ENCODE measurements around the gene RFWD3. TPM values are rescaled to one million over a fixed set of nuclear protein-coding genes. Genes with fewer than 3 reads are reported as not detected.

The RFWD3 gene
- total RNA-seq, 1 donor from 2014 or later, result 43.8 TPM

DNA sequence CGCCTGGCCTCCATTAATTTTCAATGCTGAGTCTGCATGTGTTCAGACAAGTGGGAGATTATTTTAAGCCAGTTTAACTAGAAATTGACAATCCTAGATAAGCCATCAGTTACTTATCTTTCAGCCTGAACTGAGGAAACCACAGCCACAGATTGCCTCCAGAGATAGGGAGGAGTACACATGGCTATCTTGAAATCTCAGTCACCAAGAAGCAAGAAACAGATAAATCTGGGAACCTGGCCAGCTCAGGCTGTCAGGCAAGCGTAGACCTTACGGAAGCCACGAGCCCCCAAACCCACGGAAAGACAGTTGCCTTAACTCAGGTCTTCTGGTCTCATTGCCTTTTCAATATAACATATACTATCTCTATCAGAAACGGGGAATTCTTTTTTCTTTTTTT lies 57.7 kb downstream of the RFWD3 start:
- Mint-ChIP-seq H3K4me3 (ENCODE audit: unreplicated experiment) (no peak overlapping the region), H3K4me1 (ENCODE audit: unreplicated experiment) (peaks cover 38% of the 10 kb centered on the region), H3K27ac (ENCODE audit: unreplicated experiment) (no peak overlapping the region), H3K36me3 (ENCODE audit: low read depth, unreplicated experiment) (peaks cover 10% of the 10 kb centered on the region), H3K27me3 (ENCODE audit: unreplicated experiment) (peaks cover 5% of the 10 kb centered on the region), H3K9me3 (ENCODE audit: unreplicated experiment) (no peaks in the 10 kb centered on the region)
- TF ChIP-seq, protein P1, sequence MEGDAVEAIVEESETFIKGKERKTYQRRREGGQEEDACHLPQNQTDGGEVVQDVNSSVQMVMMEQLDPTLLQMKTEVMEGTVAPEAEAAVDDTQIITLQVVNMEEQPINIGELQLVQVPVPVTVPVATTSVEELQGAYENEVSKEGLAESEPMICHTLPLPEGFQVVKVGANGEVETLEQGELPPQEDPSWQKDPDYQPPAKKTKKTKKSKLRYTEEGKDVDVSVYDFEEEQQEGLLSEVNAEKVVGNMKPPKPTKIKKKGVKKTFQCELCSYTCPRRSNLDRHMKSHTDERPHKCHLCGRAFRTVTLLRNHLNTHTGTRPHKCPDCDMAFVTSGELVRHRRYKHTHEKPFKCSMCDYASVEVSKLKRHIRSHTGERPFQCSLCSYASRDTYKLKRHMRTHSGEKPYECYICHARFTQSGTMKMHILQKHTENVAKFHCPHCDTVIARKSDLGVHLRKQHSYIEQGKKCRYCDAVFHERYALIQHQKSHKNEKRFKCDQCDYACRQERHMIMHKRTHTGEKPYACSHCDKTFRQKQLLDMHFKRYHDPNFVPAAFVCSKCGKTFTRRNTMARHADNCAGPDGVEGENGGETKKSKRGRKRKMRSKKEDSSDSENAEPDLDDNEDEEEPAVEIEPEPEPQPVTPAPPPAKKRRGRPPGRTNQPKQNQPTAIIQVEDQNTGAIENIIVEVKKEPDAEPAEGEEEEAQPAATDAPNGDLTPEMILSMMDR (IDR thresholded peaks at IDR 0.05; ENCODE audit: unreplicated experiment), result no peak
- no peak for DNase-seq (ENCODE audit: low spot score)

DNA sequence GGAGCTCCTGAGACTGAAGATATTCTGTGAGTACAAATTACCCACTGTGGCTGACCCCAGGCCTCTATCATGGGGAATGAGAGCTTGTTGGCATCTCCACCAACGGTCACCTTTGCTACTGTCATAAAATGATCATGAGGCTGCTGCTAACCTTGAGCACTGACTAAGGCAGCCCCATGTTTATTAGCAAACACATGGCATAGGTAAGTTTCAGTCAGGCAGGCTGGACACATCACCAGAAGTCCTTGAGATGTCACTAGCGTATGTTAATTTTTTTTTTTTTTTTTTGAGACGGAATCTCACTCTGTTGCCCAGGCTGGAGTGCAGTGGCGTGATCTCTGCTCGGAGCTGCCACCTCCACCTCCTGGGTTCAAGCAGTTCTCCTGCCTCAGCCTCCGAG lies 58.3 kb downstream of the RFWD3 start:
- TF ChIP-seq, protein P1 (IDR thresholded peaks at IDR 0.05; ENCODE audit: unreplicated experiment), result no peak
- Mint-ChIP-seq H3K27ac (ENCODE audit: unreplicated experiment) (no peak overlapping the region), H3K4me1 (ENCODE audit: unreplicated experiment) (peaks cover 35% of the 10 kb centered on the region), H3K9me3 (ENCODE audit: unreplicated experiment) (no peaks in the 10 kb centered on the region), H3K27me3 (ENCODE audit: unreplicated experiment) (peaks cover 5% of the 10 kb centered on the region), H3K36me3 (ENCODE audit: low read depth, unreplicated experiment) (peaks cover 10% of the 10 kb centered on the region), H3K4me3 (ENCODE audit: unreplicated experiment) (no peak overlapping the region)
- no peak for DNase-seq (ENCODE audit: low spot score)

DNA sequence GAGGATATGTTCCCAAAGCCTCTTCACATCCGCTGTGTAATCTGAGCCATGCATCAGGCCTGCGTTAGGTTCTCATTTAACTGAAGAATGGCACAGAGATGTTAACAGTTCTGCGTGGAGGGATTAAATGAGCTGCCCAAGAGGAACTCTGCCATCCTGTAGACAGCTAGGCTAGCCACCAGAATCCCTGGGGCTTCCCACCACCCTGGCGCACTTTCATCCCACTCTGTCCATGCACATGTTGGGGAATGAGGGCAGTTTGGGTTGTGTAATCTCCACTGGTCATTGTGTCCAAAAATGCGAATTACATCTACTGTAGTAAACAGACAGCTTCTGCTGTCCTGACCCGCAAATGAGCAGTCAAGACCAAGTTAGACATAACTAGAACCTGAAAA lies 58.7 kb downstream of the RFWD3 start:
- Mint-ChIP-seq H3K4me3 (ENCODE audit: unreplicated experiment) (peak overlapping the region; percentile 72), H3K4me1 (ENCODE audit: unreplicated experiment) (peaks cover 32% of the 10 kb centered on the region)
- peak; percentile 11 for DNase-seq (ENCODE audit: low spot score)

DNA sequence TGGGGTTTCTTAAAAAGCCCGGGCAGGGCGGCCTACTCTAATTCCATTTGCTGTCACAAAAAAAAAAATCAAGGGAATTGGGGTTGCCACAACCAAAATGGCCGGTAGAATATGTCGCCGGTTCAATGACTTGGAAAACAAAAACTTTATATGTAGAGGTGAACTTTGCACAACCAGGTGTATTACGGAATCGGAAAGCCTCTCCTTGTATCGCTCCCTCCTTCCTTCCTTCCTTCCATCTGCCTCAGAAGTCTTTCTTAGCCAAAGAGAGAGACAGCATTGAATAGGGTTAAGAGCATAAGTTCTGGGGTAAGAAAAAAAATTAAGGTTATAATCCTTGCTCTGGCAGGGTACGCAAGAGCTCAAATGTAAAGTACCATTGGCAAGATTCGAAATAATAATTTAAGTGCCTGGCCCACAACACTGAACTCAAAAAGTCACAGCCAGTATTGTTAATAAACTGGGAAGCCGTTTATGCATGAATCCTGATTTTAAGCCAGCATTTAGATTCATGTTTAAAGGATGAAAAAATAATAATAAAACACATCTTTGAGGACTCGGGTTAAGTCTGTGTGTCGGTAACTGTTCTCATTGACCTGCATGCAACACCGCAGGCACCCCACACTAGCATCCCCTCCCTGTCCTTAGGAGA lies 59.2 kb downstream of the RFWD3 start:
- Mint-ChIP-seq H3K36me3 (ENCODE audit: low read depth, unreplicated experiment) (peaks cover 10% of the 10 kb centered on the region), H3K27me3 (ENCODE audit: unreplicated experiment) (peaks cover 5% of the 10 kb centered on the region), H3K4me3 (ENCODE audit: unreplicated experiment) (peak overlapping the region; percentile 90), H3K4me1 (ENCODE audit: unreplicated experiment) (peaks cover 28% of the 10 kb centered on the region), H3K27ac (ENCODE audit: unreplicated experiment) (peak overlapping the region; percentile 89), H3K9me3 (ENCODE audit: unreplicated experiment) (no peaks in the 10 kb centered on the region)
- no peak for DNase-seq (ENCODE audit: low spot score)
- TF ChIP-seq, protein P1 (IDR thresholded peaks at IDR 0.05; ENCODE audit: unreplicated experiment), result no peak

More for the DNA sequence above, 58.7 kb downstream of the RFWD3 start:
- Mint-ChIP-seq H3K36me3 (ENCODE audit: low read depth, unreplicated experiment) (peaks cover 10% of the 10 kb centered on the region), H3K27me3 (ENCODE audit: unreplicated experiment) (peaks cover 5% of the 10 kb centered on the region), H3K9me3 (ENCODE audit: unreplicated experiment) (no peaks in the 10 kb centered on the region), H3K27ac (ENCODE audit: unreplicated experiment) (peak overlapping the region; percentile 58)
- TF ChIP-seq, protein P1 (IDR thresholded peaks at IDR 0.05; ENCODE audit: unreplicated experiment), result no peak

DNA sequence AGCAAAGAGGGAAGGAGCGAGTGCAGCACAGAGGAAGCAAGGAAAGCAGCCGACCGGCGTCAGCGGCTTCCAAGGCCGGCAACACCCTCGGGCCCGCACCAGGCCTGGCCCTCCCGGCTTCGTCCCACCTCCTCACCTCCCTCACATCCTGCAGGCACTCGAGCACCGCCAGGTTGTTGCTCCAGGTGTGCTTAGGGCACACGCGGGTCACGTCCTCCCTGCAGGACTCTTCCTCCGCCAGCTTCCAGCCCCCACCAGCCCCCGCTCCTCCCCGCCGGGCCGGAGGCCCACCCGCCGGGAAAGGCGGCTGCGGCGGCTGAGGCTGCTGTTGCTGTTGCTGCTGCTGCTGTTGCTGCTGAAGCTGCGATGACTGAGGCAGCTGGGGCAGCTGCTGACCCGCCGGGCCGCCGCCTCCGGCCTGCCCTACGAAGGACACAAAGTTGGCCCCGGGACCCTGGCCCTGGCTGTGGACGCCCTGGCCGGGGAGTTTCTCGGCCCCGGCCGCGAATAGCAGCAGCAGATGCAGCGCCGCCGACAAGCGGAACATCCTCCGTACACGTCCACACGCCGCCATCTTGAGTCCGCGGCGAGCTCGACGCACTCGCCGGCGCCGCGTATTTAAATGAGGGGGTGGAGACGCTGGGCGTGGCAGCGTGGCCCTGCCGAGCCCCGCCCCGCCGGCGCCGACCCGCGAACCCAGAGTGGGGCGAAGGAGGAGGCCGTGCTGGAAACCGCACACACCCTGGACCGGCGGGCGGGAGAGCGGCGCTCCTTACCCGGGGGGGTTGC lies 60.0 kb downstream of the RFWD3 start, which contains the start of gene GLG1:
GLG1 (minus strand) TSS at position 594 of the 789 bp plus-strand sequence; CDS start at position 574, 20 bp downstream.
- peak within 1 kb of the TSS; percentile 89 for H3K27ac Mint-ChIP-seq (ENCODE audit: unreplicated experiment)
- TF ChIP-seq, protein P1 (IDR thresholded peaks at IDR 0.05; ENCODE audit: unreplicated experiment), result no peak
- peaks cover 28% of the 10 kb centered on the region for H3K4me1 Mint-ChIP-seq (ENCODE audit: unreplicated experiment)
- DNase-seq (ENCODE audit: low spot score), result peak; percentile 90
- no peaks in the 10 kb centered on the region for H3K9me3 Mint-ChIP-seq (ENCODE audit: unreplicated experiment)
- peaks cover 5% of the 10 kb centered on the region for H3K27me3 Mint-ChIP-seq (ENCODE audit: unreplicated experiment)
- peaks cover 10% of the 10 kb centered on the region for H3K36me3 Mint-ChIP-seq (ENCODE audit: low read depth, unreplicated experiment)
- H3K4me3 Mint-ChIP-seq (ENCODE audit: unreplicated experiment), result peak within 1 kb of the TSS; percentile 96
